Stimulated activated CD8-positive, alpha-beta memory T cell treated with anti-CD3 and anti-CD28 coated beads, Interleukin-15, amount 100 ng/mL, for 24 hours (primary cell): ENCODE results near the gene CCDC50.

ENCODE experiments used
- DNase-seq: peaks from one replicate; pipeline ENCODE4 v3.0.0-alpha.2; 2020; ENCODE audit warnings: low read depth

The CCDC50 gene

DNA sequence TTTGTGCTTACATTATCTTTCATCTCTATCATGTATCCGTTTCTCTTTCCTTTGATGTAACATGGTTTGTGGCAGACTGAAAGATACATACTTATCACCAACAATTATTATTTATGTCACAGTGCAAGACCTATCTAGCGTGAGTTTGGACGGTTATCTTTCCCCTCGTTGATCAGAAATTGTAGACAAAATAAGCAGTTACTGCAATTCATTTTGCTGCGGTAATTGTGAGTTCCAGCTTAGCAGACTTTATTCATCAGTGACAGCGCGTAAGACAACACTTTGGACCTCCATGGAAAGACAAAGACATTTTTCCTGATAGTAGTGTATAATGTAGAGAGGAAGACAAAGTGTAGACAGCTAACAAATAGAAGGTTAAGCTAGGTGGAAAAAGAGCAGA lies 52.1 kb downstream of the CCDC50 start:
- DNase-seq: no peak

DNA sequence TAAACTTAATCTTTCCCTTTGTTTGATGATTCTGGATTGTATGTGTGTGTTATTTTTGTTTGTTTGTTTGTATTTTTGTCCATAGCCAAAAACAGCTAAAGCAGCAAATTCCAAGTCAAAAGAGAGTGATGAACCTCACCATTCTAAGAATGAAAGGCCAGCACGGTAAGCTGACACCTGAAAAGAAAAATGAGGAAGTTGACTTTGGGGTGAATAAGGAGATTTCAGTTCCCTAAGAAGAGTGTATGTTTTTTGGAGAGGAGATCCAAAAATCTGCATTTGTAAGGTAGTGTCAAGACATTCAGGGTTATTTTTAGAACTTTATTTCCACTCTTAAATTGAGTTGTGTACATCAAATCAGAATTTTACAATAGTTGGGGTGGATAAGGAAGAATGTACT lies 53.5 kb downstream of the CCDC50 start:
- no peak for DNase-seq

DNA sequence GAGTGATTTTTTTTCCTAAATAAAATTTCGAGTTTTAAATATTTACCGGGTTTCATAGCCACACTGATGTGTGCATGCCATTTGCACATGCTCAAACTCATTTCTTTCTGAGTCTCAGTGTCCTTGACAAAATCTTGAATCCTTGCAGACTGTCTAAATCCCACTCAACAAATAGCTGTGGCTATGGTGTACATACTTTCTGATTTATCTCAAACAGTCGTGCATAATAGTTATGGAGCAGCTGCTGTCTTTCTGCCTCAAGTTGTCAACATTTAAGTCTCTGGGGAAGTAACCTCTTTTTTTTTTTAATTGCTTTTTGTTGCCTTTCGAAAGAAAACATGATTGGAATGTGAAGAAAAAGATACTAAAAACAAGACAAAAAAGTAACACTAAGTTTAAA lies 53.9 kb downstream of the CCDC50 start:
- no peak for DNase-seq

DNA sequence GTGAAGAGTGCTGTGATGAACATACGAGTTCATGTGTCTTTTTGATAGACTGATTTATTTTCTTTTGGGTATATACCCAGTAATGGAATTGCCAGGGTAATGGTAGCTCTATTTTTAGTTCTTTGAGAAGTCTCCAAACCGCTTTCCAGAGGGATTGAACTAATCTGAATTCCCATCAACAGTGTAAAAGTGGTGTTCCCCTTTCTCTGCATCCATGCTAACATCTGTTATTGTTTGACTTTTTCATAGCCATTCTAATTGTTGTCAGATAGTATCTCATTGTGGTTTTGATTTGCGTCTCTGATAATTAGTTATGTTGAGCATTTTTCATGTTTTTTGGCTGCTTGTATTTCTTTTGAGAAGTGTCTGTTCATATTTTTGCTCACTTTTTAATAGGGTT lies 55.9 kb downstream of the CCDC50 start:
- DNase-seq: no peak

DNA sequence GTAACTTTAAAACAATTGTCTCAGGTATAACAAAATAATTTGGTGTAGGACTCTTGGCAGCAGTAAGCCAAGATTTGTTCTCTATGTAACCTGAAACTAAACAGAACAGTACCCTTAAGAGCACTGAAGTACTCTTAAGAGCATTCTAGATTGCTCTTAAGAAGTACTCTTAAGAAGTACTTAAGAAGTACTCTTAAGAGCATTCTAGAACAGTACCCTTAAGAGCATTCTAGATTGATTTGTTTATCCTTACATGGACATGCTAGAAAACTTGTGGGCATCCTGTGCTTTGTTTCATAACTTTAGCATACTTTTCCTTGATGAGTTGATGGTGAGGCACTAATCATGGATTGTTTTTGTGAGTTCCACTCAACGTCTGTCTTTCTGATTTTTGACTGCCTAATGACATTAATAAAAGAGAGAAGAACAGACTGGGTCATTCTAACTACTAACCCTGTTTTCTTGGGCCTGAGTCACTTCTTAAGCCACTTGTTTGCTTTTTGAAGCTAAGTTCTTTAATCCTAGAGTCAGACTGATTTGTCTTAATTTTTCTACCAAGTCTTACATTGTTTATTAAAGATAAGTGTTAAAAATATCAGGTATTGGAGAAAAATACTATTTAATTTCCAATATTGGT lies 58.4 kb downstream of the CCDC50 start:
- DNase-seq: no peak

DNA sequence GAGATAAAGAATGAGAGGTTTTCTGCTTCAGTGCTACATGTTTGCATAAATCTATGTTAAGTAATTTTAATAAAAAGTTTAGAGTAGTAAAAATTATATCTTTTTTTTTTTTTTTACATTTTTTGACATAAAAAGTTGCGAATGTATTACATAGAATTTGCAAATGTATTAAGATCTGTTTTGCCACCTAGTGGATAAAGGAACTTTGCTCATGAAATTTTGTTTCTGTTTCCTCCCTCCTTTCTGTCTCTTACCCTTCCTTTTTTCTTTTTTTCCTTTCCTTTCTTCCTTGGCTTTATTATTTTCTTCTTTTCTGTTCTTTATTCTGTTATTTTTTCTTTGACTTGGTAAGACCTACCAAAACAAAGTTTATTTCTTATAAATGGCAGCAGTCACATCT lies 59.6 kb downstream of the CCDC50 start:
- DNase-seq: no peak

DNA sequence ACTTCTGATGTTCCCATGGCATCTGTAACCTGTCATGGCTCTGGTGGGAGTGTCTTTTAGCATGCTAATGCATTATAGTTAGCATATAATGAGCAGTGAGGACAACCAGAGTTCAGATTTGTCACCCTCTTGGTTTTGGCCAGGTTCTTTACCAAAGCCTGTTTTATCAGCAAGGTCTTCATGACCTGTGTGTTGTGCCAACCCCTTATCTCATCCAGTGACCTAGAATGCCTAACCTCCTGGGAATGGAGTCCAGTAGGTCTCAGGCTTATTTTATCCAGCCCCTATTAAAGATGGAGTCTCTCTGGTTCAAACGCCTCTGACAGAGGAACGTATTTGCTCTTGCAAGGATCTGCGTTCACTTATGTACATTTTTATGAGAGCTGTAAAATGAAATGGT lies 61.4 kb downstream of the CCDC50 start:
- DNase-seq: no peak

DNA sequence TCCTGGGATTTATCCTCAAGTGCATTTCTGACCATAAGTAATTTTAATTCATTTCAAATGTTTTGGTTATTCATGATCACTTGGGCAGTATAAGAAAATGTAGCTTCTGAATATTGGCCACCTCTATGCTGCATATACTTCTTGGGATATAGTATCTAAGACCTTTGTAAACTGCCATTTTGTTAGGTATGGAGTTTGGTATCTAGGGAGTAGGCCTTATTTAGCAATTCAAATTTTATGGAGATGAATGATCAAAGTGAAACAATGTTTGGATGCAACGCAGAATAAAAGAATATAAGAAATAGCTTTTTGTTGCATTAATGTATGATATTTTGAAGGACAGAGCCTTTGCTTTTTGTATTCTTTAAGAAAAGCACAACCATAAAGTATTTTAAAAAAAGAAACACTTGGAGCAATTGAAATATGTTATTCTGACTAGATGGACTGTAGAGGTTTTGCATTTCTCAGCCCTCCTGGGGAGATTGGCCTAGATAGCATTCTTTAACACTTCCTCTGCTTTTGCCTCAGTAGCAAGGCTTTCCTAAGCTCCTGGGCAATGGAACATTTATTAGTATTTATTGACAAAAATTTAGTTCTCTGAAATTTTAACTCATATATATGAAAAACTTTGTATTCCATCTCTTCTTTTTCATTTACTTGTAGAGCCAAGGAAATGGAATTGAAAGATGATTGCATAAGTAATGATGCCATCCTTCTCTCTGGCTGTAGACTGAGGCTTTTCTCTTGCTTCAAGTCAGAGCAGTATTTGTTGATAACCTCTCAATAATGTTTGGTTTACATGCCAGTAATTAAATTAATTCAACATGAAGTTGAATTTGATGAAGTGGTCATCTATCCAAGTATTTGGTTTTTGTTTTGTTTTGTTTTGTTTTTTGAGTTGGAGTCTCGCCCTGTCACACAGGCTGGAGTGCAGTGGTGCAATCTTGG lies 62.9 kb downstream of the CCDC50 start:
- DNase-seq: no peak

DNA sequence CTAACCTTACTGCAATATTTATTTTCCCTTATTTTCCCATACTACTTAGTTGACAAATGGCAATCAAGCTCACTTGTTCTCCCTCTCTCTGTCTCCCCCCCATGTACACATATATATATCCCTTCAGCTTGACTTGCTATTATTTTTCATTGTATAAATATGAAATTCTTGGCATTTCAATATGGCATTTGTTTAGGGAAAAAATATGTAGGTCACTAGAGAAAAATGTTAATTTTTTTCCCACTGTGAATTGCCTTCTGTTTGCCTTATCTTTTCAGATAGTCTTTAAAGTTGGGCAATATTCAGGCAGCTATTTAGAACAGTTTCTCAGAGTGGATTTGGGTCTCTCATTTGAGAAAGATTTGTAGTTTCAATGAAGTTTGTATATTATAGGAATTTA lies 64.0 kb downstream of the CCDC50 start:
- DNase-seq: no peak

DNA sequence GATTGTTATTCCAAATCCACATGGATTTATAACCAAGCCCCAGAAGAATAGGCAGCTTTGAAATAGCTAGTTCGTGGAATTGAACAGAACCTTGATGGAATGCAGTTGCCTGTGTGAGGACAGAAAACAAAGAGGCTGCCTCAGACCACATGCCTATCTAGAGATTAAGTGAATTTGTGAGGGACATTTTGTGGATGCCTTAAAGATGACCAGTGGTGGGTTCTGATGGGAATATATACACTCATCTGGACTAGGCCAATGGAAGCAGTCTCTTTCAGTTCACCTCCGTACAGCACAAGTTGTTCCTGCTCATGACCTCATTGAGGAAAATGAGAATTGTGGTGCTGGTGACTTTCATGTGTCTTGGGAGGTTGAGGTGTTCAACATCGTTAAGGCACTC lies 68.6 kb downstream of the CCDC50 start:
- no peak for DNase-seq

DNA sequence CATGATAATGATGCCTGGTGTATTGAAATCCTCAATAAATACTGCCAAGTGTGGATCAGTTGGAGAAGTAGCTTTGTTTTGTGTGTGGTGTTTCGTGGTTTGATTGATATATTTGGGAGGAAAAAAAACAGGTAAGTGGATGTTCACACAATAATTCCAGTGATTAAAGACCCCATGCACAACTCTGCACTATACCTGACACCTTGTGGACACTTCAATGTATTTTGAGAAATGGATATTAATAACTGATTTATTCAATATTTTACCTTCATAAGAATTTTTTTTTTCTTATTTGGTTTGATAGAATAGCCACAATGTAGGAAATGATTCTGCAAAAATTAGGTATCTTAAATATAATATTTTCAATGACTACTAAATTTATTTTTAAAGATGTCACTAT lies 69.4 kb downstream of the CCDC50 start:
- no peak for DNase-seq

DNA sequence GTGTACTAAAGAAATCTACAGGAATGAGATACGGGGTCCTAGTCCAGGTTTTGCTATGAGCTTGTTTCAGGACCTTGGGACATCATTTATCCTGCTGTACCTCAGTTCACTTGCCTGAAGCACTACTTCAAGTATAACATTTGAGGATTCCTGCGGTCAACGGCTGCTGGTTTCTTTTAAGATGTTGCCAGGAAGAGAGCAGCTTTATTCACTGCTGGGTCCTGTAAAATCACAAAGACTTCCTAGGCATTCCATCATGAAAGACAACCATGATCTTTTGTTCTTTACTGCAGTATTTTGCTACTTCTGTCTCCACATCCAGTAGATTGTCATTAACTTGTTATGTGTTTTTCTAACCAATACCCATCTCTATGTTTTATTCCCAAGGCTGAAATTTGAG lies 70.7 kb downstream of the CCDC50 start:
- no peak for DNase-seq

DNA sequence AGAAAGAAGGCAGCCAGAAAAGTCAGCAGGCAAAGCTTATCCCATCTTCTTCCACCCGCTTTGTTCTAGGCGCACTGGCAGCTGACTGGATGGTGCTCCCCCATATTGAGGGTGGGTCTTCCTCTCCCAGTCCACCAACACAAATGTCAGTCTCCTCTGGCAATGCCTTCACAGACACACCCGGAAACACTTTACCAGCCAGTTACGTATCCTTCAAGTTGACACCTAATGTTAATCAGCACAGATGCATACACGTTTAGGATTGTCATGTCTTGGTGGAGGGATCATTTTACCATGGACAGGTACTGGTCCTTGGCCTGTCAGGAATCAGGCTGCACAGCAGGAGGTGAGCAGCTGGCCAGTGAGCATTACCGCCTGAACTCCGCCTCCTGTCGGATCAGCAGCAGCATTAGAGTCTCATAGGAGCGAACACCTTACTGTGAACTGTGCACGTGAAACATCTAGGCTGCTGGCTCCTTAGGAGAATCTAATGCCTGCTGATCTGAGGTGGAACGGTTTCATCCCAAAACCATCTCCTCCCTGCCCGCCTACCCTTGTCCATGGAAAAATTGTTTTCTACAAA lies 72.7 kb downstream of the CCDC50 start:
- DNase-seq: no peak

DNA sequence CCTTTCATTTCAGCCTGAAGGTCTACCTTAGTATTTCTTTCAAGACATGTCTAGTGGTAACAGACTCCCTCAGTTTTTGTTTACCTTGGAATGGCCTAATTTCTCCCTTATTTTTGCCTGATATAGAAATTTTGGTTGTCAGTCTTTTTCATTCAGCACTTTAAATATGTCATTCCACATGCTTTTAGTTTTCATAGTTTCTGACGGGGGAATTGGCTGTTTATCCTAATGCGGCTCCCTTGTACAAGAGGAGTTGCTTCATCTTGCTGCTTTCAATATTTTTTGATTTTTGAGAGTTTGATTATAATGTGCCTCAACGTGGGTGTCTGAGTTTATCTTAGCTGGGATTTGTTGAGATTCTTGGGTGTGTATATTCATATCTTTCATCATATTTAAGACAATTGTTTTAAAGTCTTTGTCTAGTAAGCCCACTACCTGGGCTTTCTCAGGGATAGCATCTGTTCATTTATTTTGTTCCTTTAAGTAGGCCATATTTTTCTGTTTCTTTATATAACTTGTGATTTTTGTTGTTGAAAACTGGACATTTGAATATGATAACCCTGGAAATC lies 80.7 kb downstream of the CCDC50 start:
- DNase-seq: no peak

DNA sequence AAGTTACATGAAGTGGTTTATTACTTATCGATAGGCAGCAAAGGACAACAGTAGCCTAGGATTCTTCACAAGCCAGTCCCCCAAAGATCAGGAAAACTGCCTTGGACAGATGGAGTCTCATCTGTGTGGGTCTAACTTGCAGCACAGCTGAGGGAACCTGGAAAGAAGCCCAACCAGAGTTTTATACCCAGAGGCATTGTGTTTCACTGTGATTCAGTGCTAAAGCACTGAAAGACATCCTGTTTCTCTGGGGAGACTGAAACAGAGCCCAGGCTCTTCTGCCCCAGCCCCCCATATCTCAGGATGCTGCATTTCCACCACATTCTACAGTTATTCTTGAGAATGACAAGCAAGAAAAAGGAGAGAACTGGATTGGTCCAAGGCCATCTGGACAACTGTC lies 83.6 kb downstream of the CCDC50 start:
- no peak for DNase-seq

DNA sequence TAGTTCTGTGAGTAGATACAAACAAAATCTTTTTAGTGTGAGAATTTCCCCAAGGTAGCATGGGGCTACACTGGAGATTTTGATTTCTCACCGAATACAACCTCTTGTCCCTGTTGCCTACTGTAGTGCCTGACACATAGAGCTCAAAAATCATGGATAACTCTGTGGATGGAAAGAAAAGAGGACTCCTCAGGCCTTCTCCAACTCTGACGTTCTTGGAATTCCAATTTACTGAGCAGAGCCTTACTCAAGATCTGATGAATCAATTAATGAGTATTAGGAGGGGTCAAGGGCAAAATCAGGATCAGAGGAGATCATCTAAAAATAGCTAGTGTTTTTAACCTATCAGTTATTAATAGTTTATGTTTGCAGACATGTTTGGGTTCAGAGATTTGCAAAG lies 85.1 kb downstream of the CCDC50 start:
- DNase-seq: no peak

DNA sequence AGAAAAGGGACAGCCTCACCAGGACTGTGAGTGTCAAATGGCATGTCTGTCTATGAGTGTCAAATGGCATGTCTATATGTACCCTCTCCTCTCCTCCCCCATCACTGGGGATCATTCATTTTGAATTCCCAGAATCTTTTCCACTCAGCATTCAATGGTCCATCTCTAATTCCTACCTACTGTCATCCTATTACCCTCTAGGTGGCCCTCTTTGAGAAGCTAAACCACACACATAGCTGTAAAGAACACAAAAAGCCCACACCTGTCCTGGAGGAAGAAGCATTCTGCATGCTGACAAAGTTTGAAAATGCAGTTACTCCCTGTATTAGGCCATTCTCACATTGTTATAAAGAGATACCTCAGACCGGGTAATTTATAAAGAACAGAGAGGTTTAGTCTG lies 85.5 kb downstream of the CCDC50 start:
- no peak for DNase-seq

DNA sequence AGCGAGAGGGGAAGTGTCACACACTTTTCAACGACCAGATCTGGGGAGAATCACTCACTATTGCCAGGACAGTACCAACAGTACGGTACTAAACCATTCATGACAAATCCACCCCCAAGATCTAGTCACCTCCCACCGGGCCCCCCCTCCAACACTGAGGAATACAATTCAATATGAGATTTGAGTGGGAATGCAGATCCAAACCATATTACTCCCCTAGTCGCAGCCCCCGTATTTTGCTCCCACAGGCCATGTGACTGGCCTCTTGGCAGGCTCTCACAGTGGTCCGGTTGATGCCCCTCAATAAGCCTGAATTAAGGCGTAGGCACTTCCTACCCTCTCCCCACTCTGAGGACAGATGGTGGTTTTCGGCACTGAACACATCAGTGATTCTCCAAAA lies 86.4 kb downstream of the CCDC50 start:
- no peak for DNase-seq

DNA sequence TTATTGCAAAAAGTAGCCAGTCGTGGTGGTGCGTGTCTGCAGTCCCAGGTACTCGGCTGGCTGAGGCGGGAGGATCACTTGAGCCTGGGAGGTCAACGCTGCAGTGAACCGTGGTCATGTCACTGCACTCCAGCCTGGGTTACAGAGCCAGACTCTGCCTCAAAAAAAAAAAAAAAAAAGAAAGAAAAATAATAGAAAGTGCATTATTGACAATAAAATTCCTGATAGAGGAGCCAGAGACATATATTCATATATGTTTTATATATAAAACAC lies 88.2 kb downstream of the CCDC50 start:
- DNase-seq: no peak

DNA sequence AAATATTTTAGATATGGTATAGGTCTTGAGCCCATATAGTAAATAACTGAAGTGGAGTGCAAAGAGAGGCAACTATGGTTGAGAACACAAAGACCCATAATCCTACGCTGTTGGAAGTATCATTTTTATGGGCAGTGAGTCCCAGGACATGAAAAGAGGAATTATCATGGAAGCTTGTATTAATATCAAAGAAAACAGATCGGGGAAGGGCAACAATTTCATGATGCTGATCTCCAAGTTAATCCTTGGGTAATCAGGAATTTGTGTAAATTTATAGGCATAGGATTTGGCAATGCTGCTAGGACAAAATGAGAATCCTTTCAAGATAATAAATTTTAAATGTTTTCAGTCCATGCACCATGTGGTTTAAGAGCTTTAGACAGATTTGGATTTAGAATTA lies 91.6 kb downstream of the CCDC50 start:
- no peak for DNase-seq

DNA sequence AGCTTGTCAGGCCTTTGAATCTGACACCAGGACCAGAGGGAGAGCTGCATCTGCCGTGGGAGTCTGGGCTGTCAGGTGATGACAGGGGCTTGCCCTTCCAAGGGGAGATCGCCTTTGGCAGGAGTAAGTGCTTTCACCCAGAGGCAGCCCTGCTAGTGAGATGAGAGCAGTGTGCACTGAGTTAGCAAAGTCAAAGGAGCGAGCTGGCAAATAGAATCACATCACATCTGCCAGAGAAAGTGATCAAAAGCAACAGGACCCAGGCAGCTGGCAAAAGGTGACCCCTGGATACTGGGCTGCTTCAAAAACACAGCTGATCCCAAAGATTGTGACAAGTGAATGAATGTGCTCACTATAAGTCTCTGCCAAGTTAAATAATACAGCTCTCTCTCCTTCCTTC lies 95.7 kb downstream of the CCDC50 start:
- no peak for DNase-seq

DNA sequence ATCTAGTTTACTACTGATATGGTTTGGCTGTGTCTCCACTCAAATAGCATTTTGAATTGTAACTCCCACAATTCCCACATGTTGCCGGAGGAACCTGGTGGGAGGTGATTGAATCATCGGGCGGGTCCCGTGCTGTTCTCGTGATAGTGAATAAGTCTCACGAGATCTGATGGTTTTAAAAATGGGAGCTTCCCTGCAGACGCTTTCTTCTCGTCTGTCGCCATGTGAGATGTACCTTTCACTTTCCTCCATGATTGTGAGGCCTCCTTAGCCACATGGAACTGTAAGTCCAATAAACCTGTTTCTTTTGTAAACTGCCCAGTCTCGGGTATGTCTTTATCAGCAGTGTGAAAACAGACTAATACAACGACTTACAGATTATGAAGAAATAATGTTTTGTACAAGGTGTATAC lies 96.1 kb downstream of the CCDC50 start:
- DNase-seq: no peak

DNA sequence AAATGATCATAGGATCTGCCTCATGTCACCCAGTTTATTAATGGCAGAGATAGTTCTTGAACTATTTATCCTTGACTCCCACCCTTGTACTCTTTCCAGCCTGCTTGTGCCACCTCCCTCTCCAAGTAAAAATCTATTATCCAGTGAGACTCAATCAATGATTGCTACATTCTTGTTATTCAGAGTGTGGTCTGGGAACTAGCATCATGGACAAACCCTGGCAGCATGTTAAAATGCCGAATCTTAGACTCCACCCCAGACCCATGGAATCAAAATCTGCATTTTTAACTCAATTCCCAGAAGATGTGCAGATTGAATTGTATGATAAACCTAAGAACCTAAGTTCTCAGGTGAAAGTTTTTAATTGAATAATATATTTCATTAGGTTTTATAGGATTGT lies 97.1 kb downstream of the CCDC50 start:
- no peak for DNase-seq
